Smooth muscle cell (in vitro differentiated cells): ENCODE measurements around the gene IQCH. TPM values are rescaled to one million over a fixed set of nuclear protein-coding genes. Genes with fewer than 3 reads are reported as not detected.

Experiments used
- DNase-seq: peaks from one replicate; lab custom pipeline; 2025; ENCODE audit not compliant: unreplicated experiment; lab: John Stamatoyannopoulos, UW
- H2AFZ ChIP-seq: fragments of 200-600 bp; sonication (generic); 2 replicates; pipeline ENCODE4 v1.6.0; 2016; ENCODE audit warnings: antibody characterized with exemption, low read depth, mild to moderate bottlenecking
- H3F3A ChIP-seq: fragments of 200-600 bp; sonication (generic); 2 replicates; pipeline ENCODE4 v1.6.0; 2017; ENCODE audit warnings: antibody characterized with exemption, low read depth
- H3K27ac ChIP-seq: fragments of 200-600 bp; sonication (generic); 2 replicates; pipeline ENCODE4 v1.5.1; 2016; ENCODE audit warnings: low read depth, mild to moderate bottlenecking
- H3K27me3 ChIP-seq: fragments of 200-600 bp; sonication (generic); 2 replicates; pipeline ENCODE4 v1.6.1; 2016; ENCODE audit warnings: low read depth, mild to moderate bottlenecking
- H3K36me3 ChIP-seq: fragments of 200-600 bp; sonication (generic); 2 replicates; pipeline ENCODE4 v1.5.1; 2016; ENCODE audit warnings: low read depth
- H3K4me1 ChIP-seq: fragments of 200-600 bp; sonication (generic); 2 replicates; pipeline ENCODE4 v1.5.1; 2016; ENCODE audit warnings: low read depth
- H3K4me2 ChIP-seq: fragments of 200-600 bp; sonication (generic); 2 replicates; pipeline ENCODE4 v1.6.0; 2016; ENCODE audit warnings: mild to moderate bottlenecking
- H3K4me3 ChIP-seq: fragments of 200-600 bp; sonication (generic); 2 replicates; pipeline ENCODE4 v1.5.1; 2016; ENCODE audit warnings: mild to moderate bottlenecking
- H3K79me2 ChIP-seq: fragments of 200-600 bp; sonication (generic); 2 replicates; pipeline ENCODE4 v1.6.0; 2016; ENCODE audit warnings: low read depth, mild to moderate bottlenecking
- H3K9ac ChIP-seq: fragments of 200-600 bp; sonication (generic); 2 replicates; pipeline ENCODE4 v1.6.0; 2016; ENCODE audit warnings: low read depth
- H3K9me3 ChIP-seq: fragments of 200-600 bp; sonication (generic); replicated peaks from 2 replicates; pipeline ENCODE4 v1.5.1; 2016; ENCODE audit warnings: low read depth
- H4K20me1 ChIP-seq: fragments of 200-600 bp; sonication (generic); 2 replicates; pipeline ENCODE4 v1.6.0; 2016; ENCODE audit warnings: low read depth
- CTCF ChIP-seq: fragments of 200-600 bp; sonication (generic); IDR thresholded peaks from 2 replicates; pipeline ENCODE4 v1.5.1; 2017; ENCODE audit warnings: borderline replicate concordance, mild to moderate bottlenecking, antibody characterized with exemption; ENCODE audit not compliant: insufficient read depth, poor library complexity, severe bottlenecking
- WGBS: methylation state at CpG from one replicate; pipeline ENCODE4 v1.1.7; 2016; ENCODE audit warnings: low lambda C conversion rate; 5-methylcytosine and 5-hydroxymethylcytosine counted together
- polyA plus RNA-seq: library from polyadenylated mRNA; unstranded; fragments of >200 nt; fragmentation: Nextera tagmentation; extraction: Ambion mirVana; gene quantifications from 2 replicates; pipeline ENCODE4 v1.2.1, GENCODE V29; 2016
- total RNA-seq: library from RNA; depleted of rRNA; stranded (reverse); fragments of >200 nt; gene quantifications from 2 replicates; pipeline ENCODE4 v1.2.3, GENCODE V29; 2014

The IQCH gene
- total and polyA plus RNA-seq, 2 experiments from 2014 or later = 0.86 to 2.9 TPM

- Histone ChIP-seq H4K20me1 (no peaks in the 10 kb centered on the region), H3K27me3 (peaks cover 17% of the 10 kb centered on the region), H3K9ac (no peak overlapping the region), H3K9me3 (no peaks in the 10 kb centered on the region), H3K36me3 (no peaks in the 10 kb centered on the region), H3F3A (no peaks in the 10 kb centered on the region), H2AFZ (no peak overlapping the region), H3K4me2 (no peak overlapping the region), H3K4me1 (no peaks in the 10 kb centered on the region), H3K4me3 (no peak overlapping the region), H3K79me2 (no peaks in the 10 kb centered on the region), H3K27ac (no peak overlapping the region)
- WGBS = 94% methylated on average over 6 of the region's 6 CpGs
- TF ChIP-seq CTCF = no peak
- no peak for DNase-seq
Measured at GRCh38 chr15:67372986-67373675, 118.5 kb downstream of the IQCH start.

- no peak overlapping the region for H2AFZ ChIP-seq
- no peaks in the 10 kb centered on the region for H3F3A ChIP-seq
- no peak overlapping the region for H3K27ac ChIP-seq
- TF ChIP-seq CTCF = no peak
- H3K4me1 ChIP-seq = no peaks in the 10 kb centered on the region
- H3K36me3 ChIP-seq = no peaks in the 10 kb centered on the region
- no peaks in the 10 kb centered on the region for H3K9me3 ChIP-seq
- peaks cover 16% of the 10 kb centered on the region for H3K27me3 ChIP-seq
- no peaks in the 10 kb centered on the region for H3K79me2 ChIP-seq
- no peak overlapping the region for H3K9ac ChIP-seq
- no peak for DNase-seq
- no peak overlapping the region for H3K4me2 ChIP-seq
- no peak overlapping the region for H3K4me3 ChIP-seq
- no peaks in the 10 kb centered on the region for H4K20me1 ChIP-seq
Measured at GRCh38 chr15:67373971-67374370, 119.4 kb downstream of the IQCH start.

GRCh38 chr15:67379530-67379929, 124.9 kb downstream of the IQCH start:
- no peak overlapping the region for H3K9ac ChIP-seq
- H3K27ac ChIP-seq = no peak overlapping the region
- H2AFZ ChIP-seq = no peak overlapping the region
- no peaks in the 10 kb centered on the region for H3K9me3 ChIP-seq
- no peak for DNase-seq
- H3K4me1 ChIP-seq = no peaks in the 10 kb centered on the region
- 85% methylated on average over 3 of the region's 3 CpGs for WGBS
- H3K4me2 ChIP-seq = no peak overlapping the region
- no peak for TF ChIP-seq CTCF
- H4K20me1 ChIP-seq = no peaks in the 10 kb centered on the region
- H3K4me3 ChIP-seq = no peak overlapping the region
- H3F3A ChIP-seq = no peaks in the 10 kb centered on the region
- no peaks in the 10 kb centered on the region for H3K36me3 ChIP-seq
- H3K27me3 ChIP-seq = peaks cover 5% of the 10 kb centered on the region
- H3K79me2 ChIP-seq = no peaks in the 10 kb centered on the region

- no peak overlapping the region for H3K27ac ChIP-seq
- no peaks in the 10 kb centered on the region for H3K79me2 ChIP-seq
- H3K4me2 ChIP-seq = no peak overlapping the region
- no peak overlapping the region for H3K4me3 ChIP-seq
- H3K4me1 ChIP-seq = no peaks in the 10 kb centered on the region
- H4K20me1 ChIP-seq = no peaks in the 10 kb centered on the region
- H3K9ac ChIP-seq = no peak overlapping the region
- no peaks in the 10 kb centered on the region for H3K36me3 ChIP-seq
- H2AFZ ChIP-seq = no peak overlapping the region
- DNase-seq = no peak
- H3F3A ChIP-seq = no peaks in the 10 kb centered on the region
- no peak for TF ChIP-seq CTCF
- WGBS = 65% methylated on average over 1 of the region's 1 CpG
- peaks cover 14% of the 10 kb centered on the region for H3K27me3 ChIP-seq
- H3K9me3 ChIP-seq = no peaks in the 10 kb centered on the region
Measured at GRCh38 chr15:67380921-67381320, 126.3 kb downstream of the IQCH start.
